Kidney epithelial cell (primary cell): ENCODE data around the gene SNRPE. TPM values are rescaled to one million over a fixed set of nuclear protein-coding genes. Genes with fewer than 3 reads are reported as not detected.
"Not testable (repeated sequence)": the region's sequence is repeated elsewhere in the genome, so short reads cannot be mapped to it uniquely, and the experiment has no call there.

Experiments
- DNase-seq: peaks from one replicate; pipeline ENCODE4 v3.0.0-alpha.2; 2010; ENCODE audit warnings: low read depth
- H3K27me3 ChIP-seq: 2 replicates; pipeline ENCODE4 v1.6.0; 2011; ENCODE audit warnings: low read length; ENCODE audit not compliant: control insufficient read depth, insufficient read depth
- H3K36me3 ChIP-seq: 2 replicates; pipeline ENCODE4 v1.5.1; 2011; ENCODE audit warnings: low read length; ENCODE audit not compliant: control insufficient read depth, insufficient read depth
- H3K4me3 ChIP-seq: 2 replicates; pipeline ENCODE4 v1.5.1; 2011; ENCODE audit warnings: low read depth, mild to moderate bottlenecking, control low read depth, low read length
- CTCF ChIP-seq: IDR thresholded peaks from 2 replicates; pipeline ENCODE4 v1.5.1; 2011; ENCODE audit warnings: mild to moderate bottlenecking, moderate library complexity, low read length, control low read depth, inconsistent platforms; ENCODE audit not compliant: insufficient read depth, poor library complexity, severe bottlenecking
- total RNA-seq: library from RNA; depleted of rRNA; stranded (reverse); fragments of >200 nt; gene quantifications from 2 replicates; pipeline ENCODE4 v1.2.3, GENCODE V29; 2015

The SNRPE gene
- total RNA-seq, 1 donor from 2014 or later, result 70.0 TPM

DNA sequence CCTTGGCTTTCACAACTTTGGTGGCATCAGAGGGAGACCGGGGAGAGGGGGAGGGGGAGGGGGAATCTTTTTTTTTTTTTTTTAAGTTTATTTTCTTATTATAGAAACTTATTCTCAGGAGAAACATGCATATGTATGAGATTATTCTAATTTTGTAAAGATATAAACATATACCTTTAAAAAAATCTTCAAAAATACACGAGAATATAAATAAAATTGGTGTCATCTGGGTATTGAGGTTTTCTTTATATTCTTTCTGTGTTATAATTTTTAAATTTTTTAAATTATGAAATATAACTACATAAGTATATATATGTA lies 18.9 kb upstream of the SNRPE start:
- no peaks in the 10 kb centered on the region for H3K36me3 ChIP-seq
- TF ChIP-seq CTCF, result no peak
- no peaks in the 10 kb centered on the region for H3K27me3 ChIP-seq
- no peak overlapping the region for H3K4me3 ChIP-seq
- no peak for DNase-seq

DNA sequence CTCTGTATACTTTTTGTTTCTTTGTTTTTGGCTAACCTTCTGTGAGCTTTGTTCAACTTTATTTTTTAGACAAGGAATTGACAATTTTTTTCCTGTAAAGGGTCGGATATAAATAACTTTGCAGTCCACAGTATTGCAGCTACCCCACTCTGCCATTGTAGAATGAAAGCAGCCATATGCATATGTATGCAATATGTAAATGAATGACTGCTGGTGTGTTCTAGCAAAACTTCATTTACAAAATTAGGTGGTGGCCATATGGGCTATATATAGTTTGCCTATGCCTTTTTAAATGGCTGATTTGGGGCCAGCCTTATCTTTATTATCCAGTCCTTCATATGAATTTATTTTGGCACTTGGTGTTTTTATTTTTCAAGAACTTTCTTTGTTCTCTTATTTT lies 18.0 kb upstream of the SNRPE start:
- no peaks in the 10 kb centered on the region for H3K36me3 ChIP-seq

GRCh38 chr1:203853112-203853511 lies 8.3 kb upstream of the SNRPE start:
- DNase-seq, H3K4me3 ChIP-seq, H3K36me3 ChIP-seq, H3K27me3 ChIP-seq: not testable (repeated sequence)

More for the DNA sequence above, 18.0 kb upstream of the SNRPE start:
- DNase-seq, result no peak
- no peak for TF ChIP-seq CTCF
- Histone ChIP-seq H3K27me3 (no peaks in the 10 kb centered on the region), H3K4me3 (no peak overlapping the region)

DNA sequence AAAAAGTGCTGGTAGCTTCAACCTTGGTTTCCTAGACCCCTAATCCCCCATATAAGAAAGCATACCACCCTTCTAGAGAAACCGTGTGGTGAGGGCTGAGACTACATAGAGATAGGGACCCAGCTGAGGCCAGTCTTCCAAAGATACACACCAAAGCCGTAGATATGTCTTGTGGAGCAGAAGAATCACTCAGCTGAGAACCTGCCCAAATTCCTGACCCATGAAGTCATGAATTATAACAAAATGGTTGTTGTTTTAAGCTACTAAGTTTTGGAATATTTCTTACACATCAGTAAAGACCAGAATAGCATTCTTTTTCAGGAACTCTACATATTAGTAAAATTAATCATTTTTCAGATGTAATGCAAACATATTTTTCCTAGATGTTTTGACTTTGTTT lies 3.3 kb upstream of the SNRPE start:
- no peak for DNase-seq
- Histone ChIP-seq H3K27me3 (no peaks in the 10 kb centered on the region), H3K4me3 (no peak overlapping the region), H3K36me3 (no peaks in the 10 kb centered on the region)
- no peak for TF ChIP-seq CTCF

- no peak for DNase-seq
- Histone ChIP-seq H3K36me3 (no peaks in the 10 kb centered on the region), H3K4me3 (no peak overlapping the region), H3K27me3 (no peaks in the 10 kb centered on the region)
- no peak for TF ChIP-seq CTCF
These were observed 2.4 kb upstream of the SNRPE start for GRCh38 chr1:203858975-203859374.

DNA sequence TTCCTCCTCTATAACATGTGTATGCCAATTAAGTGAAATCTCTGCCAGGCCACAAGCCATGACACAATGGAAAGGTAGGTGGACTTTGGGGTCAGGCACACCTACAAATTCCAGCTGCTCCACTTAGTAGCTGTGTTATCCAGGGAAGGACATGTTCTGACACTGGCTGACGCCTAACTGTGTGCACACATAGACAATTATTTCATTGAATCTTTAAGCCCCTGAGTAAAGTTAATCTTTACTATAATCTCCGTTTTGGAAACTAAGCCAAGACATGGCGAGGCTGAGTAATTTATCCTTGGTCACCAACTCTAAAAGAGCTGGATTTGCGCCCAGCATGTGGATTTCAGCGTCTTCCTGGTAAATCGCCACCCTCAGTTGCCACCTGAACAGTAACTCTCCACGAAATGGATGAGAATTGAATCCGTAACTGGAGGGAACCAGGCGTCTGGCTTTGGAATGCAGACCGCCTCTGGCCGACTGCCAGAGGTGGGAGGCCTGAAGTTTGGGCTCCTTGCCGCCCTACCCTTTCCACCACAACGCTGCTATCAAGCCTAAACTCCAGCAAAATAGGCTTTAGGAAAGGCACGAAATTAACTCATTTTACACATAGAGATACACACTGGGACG lies 888 bp upstream of the SNRPE start:
- Histone ChIP-seq H3K4me3 (no peak overlapping the region), H3K27me3 (no peaks in the 10 kb centered on the region), H3K36me3 (peaks cover 1% of the 10 kb centered on the region)
- no peak for DNase-seq
- TF ChIP-seq CTCF, result no peak
